SU-DHL-6 (cell line): ENCODE measurements around the gene ZNF536.

Experiments
- H2AFZ ChIP-seq: fragments of 200-600 bp; sonication (generic); 2 replicates; pipeline ENCODE4 v1.6.1; 2014; ENCODE audit warnings: low read depth, mild to moderate bottlenecking, moderate library complexity, mixed read lengths, antibody characterized with exemption, low read length; ENCODE audit not compliant: severe bottlenecking
- H3F3A ChIP-seq: fragments of 200-600 bp; shearing (Covaris generic); 2 replicates; pipeline ENCODE4 v1.6.0; 2016; ENCODE audit warnings: antibody characterized with exemption, mild to moderate bottlenecking; ENCODE audit not compliant: insufficient read depth
- H3K27ac ChIP-seq: fragments of 200-600 bp; sonication (generic); 2 replicates; pipeline ENCODE4 v1.5.1; 2016; ENCODE audit warnings: low read depth, mild to moderate bottlenecking, low read length, moderate library complexity, mixed read lengths
- H3K27me3 ChIP-seq: fragments of 200-600 bp; sonication (generic), shearing (Covaris generic); 2 replicates; pipeline ENCODE4 v1.6.0; 2014; ENCODE audit warnings: mild to moderate bottlenecking, low read length
- H3K36me3 ChIP-seq: fragments of 200-600 bp; sonication (generic); 2 replicates; pipeline ENCODE4 v1.6.1; 2014; ENCODE audit warnings: mild to moderate bottlenecking, low read length, mixed read lengths
- H3K4me2 ChIP-seq: fragments of 300-600, 200-600 bp; shearing (Covaris generic), sonication (generic); 2 replicates; pipeline ENCODE4 v1.6.0; 2014; ENCODE audit warnings: low read length, low read depth, mild to moderate bottlenecking; ENCODE audit not compliant: poor library complexity, severe bottlenecking
- H3K4me3 ChIP-seq: fragments of 200-600 bp; sonication (generic); 2 replicates; pipeline ENCODE4 v1.5.1; 2014; ENCODE audit warnings: antibody characterized with exemption, low read length, mild to moderate bottlenecking, mixed read lengths; ENCODE audit not compliant: insufficient read depth, poor library complexity, severe bottlenecking
- H3K79me2 ChIP-seq: fragments of 200-600 bp; sonication (generic); 2 replicates; pipeline ENCODE4 v1.6.1; 2014; ENCODE audit warnings: mild to moderate bottlenecking, low read length, moderate library complexity; ENCODE audit not compliant: insufficient read depth
- H3K9ac ChIP-seq: fragments of 200-600 bp; sonication (generic); 2 replicates; pipeline ENCODE4 v1.7.0; 2014; ENCODE audit warnings: mild to moderate bottlenecking, low read length
- H3K9me2 ChIP-seq: fragments of 200-600 bp; sonication (generic); replicated peaks from 2 replicates; pipeline ENCODE4 v1.6.1; 2014; ENCODE audit warnings: low read length; ENCODE audit not compliant: insufficient read depth
- H3K9me3 ChIP-seq: fragments of 200-600 bp; sonication (generic); 2 replicates; pipeline ENCODE4 v1.6.1; 2014; ENCODE audit warnings: low read length, mixed read lengths; ENCODE audit not compliant: insufficient read depth
- H4K20me1 ChIP-seq: fragments of 200-600 bp; sonication (generic); 2 replicates; pipeline ENCODE4 v1.6.1; 2014; ENCODE audit warnings: low read depth, mild to moderate bottlenecking, antibody characterized with exemption, low read length, moderate library complexity, mixed read lengths
- EZH2phosphoT487 ChIP-seq: fragments of 200-600 bp; sonication (generic), shearing (Covaris generic); conservative IDR thresholded peaks from 2 replicates; pipeline ENCODE4 v1.6.1; 2018; ENCODE audit warnings: mild to moderate bottlenecking, antibody characterized with exemption, low read length, moderate library complexity, mixed read lengths
- TF ChIP-seq, protein P1 (sequence below): fragments of 200-600 bp; sonication (generic); IDR thresholded peaks from one replicate; pipeline ENCODE4 v1.5.1; 2017; ENCODE audit warnings: antibody characterized with exemption, mild to moderate bottlenecking, low read length, moderate library complexity; ENCODE audit not compliant: insufficient read depth, poor library complexity, severe bottlenecking

The ZNF536 gene

DNA sequence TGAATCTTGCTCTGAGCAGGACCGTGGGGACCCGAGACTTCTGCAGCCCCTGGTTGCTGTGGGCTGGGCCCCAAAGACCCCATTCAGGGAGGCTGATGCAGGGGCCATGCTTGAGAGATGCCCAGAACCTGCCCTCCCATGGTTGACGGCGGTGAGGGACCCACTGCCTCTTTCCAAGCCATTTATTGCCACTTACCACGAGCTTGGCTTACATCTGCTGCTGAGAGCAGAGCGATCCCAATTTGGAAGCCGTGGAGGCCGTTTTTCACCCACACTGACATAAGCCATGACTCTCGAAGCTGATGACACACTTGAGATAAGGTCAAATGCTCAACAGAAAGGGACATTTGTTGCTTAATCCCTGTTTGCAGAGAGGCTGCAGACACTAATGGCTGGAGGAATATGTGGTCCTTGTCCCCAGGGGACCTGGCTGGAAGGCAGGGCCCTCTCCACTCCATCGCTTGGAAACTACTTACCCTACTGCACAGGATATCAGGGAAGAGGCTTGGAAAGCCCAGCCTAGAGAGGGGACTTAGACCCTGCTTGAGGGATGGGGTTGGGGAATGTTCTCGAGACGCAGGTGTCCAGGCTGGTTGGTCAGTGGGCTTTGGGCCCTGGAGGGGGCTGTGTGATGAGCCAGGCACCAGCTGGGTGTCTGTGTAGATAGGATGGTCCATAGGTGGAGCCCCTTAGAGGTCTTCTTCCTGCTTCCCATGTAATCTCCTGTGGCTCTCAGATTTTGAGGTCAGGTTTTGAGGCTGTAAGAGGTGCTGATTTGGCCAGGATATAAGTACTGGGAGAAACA, 15.3 kb downstream of the ZNF536 start:
- Histone ChIP-seq H3K4me3 (no peak overlapping the region), H3F3A (no peaks in the 10 kb centered on the region), H3K36me3 (no peaks in the 10 kb centered on the region), H3K9ac (no peak overlapping the region), H3K9me3 (no peaks in the 10 kb centered on the region), H3K27ac (no peak overlapping the region), H4K20me1 (no peaks in the 10 kb centered on the region), H2AFZ (no peak overlapping the region), H3K9me2 (no peaks in the 10 kb centered on the region), H3K27me3 (no peaks in the 10 kb centered on the region), H3K4me2 (no peak overlapping the region), H3K79me2 (no peaks in the 10 kb centered on the region)
- TF ChIP-seq, protein P1, sequence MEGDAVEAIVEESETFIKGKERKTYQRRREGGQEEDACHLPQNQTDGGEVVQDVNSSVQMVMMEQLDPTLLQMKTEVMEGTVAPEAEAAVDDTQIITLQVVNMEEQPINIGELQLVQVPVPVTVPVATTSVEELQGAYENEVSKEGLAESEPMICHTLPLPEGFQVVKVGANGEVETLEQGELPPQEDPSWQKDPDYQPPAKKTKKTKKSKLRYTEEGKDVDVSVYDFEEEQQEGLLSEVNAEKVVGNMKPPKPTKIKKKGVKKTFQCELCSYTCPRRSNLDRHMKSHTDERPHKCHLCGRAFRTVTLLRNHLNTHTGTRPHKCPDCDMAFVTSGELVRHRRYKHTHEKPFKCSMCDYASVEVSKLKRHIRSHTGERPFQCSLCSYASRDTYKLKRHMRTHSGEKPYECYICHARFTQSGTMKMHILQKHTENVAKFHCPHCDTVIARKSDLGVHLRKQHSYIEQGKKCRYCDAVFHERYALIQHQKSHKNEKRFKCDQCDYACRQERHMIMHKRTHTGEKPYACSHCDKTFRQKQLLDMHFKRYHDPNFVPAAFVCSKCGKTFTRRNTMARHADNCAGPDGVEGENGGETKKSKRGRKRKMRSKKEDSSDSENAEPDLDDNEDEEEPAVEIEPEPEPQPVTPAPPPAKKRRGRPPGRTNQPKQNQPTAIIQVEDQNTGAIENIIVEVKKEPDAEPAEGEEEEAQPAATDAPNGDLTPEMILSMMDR = no peak
- TF ChIP-seq EZH2phosphoT487 = no peak

DNA sequence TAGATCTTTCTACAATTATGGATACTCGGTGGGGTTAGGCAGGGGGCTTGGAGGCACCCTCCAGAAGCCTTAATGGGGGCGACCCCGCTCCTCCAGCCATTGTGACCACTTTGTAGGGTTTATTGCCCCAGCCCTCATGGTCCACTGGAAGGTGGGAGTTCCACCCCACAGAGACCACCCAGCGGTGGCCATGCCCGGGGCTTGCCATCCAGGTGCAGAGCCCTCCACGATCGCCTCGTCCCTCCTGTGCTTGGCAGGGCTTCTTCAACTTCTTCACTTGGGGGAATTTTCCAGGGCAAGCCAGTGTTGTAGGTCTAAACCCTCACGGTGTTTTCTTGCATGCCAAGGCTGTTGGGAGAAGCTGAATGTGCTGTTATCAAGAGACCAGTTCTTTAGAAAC, 16.1 kb downstream of the ZNF536 start:
- Histone ChIP-seq H4K20me1 (no peaks in the 10 kb centered on the region), H3K27me3 (no peaks in the 10 kb centered on the region), H3K4me2 (no peak overlapping the region), H3K9me2 (no peaks in the 10 kb centered on the region), H3K4me3 (no peak overlapping the region), H2AFZ (no peak overlapping the region), H3K9ac (no peak overlapping the region), H3K27ac (no peak overlapping the region), H3K79me2 (no peaks in the 10 kb centered on the region), H3F3A (no peaks in the 10 kb centered on the region), H3K9me3 (no peaks in the 10 kb centered on the region), H3K36me3 (no peaks in the 10 kb centered on the region)
- TF ChIP-seq, protein P1 = no peak
- TF ChIP-seq EZH2phosphoT487 = no peak

DNA sequence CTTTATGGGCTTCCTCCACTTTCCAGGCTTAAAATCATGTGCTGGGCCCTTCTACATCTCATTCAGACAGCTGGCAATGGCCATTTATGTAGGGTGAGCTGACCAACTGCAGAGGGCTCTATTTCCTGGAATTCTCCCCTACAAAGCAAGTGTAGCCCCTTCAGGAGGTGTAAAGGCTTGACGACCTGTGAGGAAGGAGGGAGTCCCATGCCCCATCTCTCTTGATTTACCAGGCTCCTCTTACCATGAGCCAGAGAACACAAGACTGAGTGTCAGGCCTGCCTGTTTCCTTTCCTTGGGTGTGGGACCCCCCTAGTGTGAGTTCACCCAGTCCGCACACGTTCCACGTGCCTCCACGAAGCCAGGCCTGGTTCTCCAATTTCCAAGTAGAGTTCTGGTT, 16.6 kb downstream of the ZNF536 start:
- TF ChIP-seq, protein P1 = no peak
- TF ChIP-seq EZH2phosphoT487 = no peak
- no peak overlapping the region for H3K9ac ChIP-seq
- no peak overlapping the region for H3K4me3 ChIP-seq

More for the DNA sequence above, 16.6 kb downstream of the ZNF536 start:
- H3K4me2 ChIP-seq = no peak overlapping the region
- no peak overlapping the region for H2AFZ ChIP-seq
- H4K20me1 ChIP-seq = no peaks in the 10 kb centered on the region
- H3K79me2 ChIP-seq = no peaks in the 10 kb centered on the region
- H3K27me3 ChIP-seq = no peaks in the 10 kb centered on the region
- H3K27ac ChIP-seq = no peak overlapping the region
- no peaks in the 10 kb centered on the region for H3K9me3 ChIP-seq
- no peaks in the 10 kb centered on the region for H3K9me2 ChIP-seq
- H3K36me3 ChIP-seq = no peaks in the 10 kb centered on the region
- H3F3A ChIP-seq = no peaks in the 10 kb centered on the region
